Liver (tissue), 9 donors: Measurements from ENCODE around the gene ACACA. TPM values are rescaled to one million over a fixed set of nuclear protein-coding genes. Genes with fewer than 3 reads are reported as not detected.
A peak's percentile ranks its signal among the peaks of the same experiment; 100 is the strongest.

Source experiments
- DNase-seq: peaks from one replicate; pipeline ENCODE4 v3.0.0-alpha.2; 2017; ENCODE audit warnings: low spot score
- H3K27ac ChIP-seq, 2 donors: one replicate each; pipeline ENCODE4 v1.7.0; 2013; ENCODE audit warnings: inconsistent platforms in 2 of 2, low read length in 2 of 2, control low read depth in 1 of 2, low read depth in 1 of 2, mild to moderate bottlenecking in 1 of 2
- H3K27me3 ChIP-seq, 4 donors: one replicate each; pipeline versions ENCODE4 v1.6.1 to v1.7.0; 2013; ENCODE audit warnings: low read length in 3 of 4, inconsistent platforms in 1 of 4, mild to moderate bottlenecking in 1 of 4, moderate library complexity in 1 of 4; ENCODE audit not compliant: control insufficient read depth in 4 of 4, insufficient read depth in 4 of 4
- H3K36me3 ChIP-seq, 4 donors: one replicate each; pipeline versions ENCODE4 v1.6.1 to v1.7.0; 2013; ENCODE audit warnings: low read length in 3 of 4, mild to moderate bottlenecking in 3 of 4, low read depth in 1 of 4, moderate library complexity in 1 of 4; ENCODE audit not compliant: control insufficient read depth in 4 of 4, insufficient read depth in 3 of 4
- H3K4me1 ChIP-seq, 4 donors: one replicate each; pipeline versions ENCODE4 v1.6.1 to v1.7.0; 2013; ENCODE audit warnings: low read length in 3 of 4, mild to moderate bottlenecking in 3 of 4, moderate library complexity in 1 of 4; ENCODE audit not compliant: control insufficient read depth in 4 of 4, insufficient read depth in 4 of 4
- H3K4me3 ChIP-seq, 3 donors: one replicate each; pipeline versions ENCODE4 v1.6.1 to v1.7.0; 2013; ENCODE audit warnings: low read length in 3 of 3, control low read depth in 1 of 3, low read depth in 1 of 3, mild to moderate bottlenecking in 1 of 3
- H3K9ac ChIP-seq, 2 donors: one replicate each; pipeline ENCODE4 v1.7.0; 2013; ENCODE audit warnings: low read length in 2 of 2, mild to moderate bottlenecking in 2 of 2, moderate library complexity in 2 of 2, control low read depth in 1 of 2, low read depth in 1 of 2
- H3K9me3 ChIP-seq, 4 donors: one replicate each; pipeline versions ENCODE4 v1.6.1 to v1.7.0; 2013; ENCODE audit warnings: low read length in 3 of 4; ENCODE audit not compliant: control insufficient read depth in 4 of 4
- ATF3 ChIP-seq: IDR thresholded peaks from 2 replicates; pipeline ENCODE4 v1.6.1; 2016; ENCODE audit warnings: antibody characterized with exemption
- CTCF ChIP-seq: fragments of 150-350 bp; IDR thresholded peaks from 2 replicates; pipeline ENCODE4 v1.5.1; 2017; ENCODE audit warnings: improper control_type of control experiment, low read depth, low read length; ENCODE audit not compliant: missing input control
- EGR1 ChIP-seq, 2 donors: IDR thresholded peaks; 2 replicates each; pipeline ENCODE4 v1.6.1; 2016 to 2018; ENCODE audit warnings: antibody characterized with exemption in 2 of 2, low read depth in 2 of 2
- FOXA1 ChIP-seq: IDR thresholded peaks from 2 replicates; pipeline ENCODE4 v1.6.1; 2016; ENCODE audit warnings: antibody characterized with exemption
- FOXA2 ChIP-seq: IDR thresholded peaks from 2 replicates; pipeline ENCODE4 v1.6.1; 2016; ENCODE audit warnings: antibody characterized with exemption
- GABPA ChIP-seq, 2 donors: IDR thresholded peaks in 1 of 2; conservative IDR thresholded peaks in 1 of 2; 2 replicates each; pipeline ENCODE4 v1.6.1; 2016; ENCODE audit warnings: antibody characterized with exemption in 2 of 2, mild to moderate bottlenecking in 1 of 2, moderate library complexity in 1 of 2
- HNF4A ChIP-seq, 2 donors: conservative IDR thresholded peaks; 2 replicates each; pipeline ENCODE4 v1.6.1; 2016; ENCODE audit warnings: antibody characterized with exemption in 2 of 2, mild to moderate bottlenecking in 2 of 2
- JUND ChIP-seq, 2 donors: IDR thresholded peaks; 2 replicates each; pipeline ENCODE4 v1.6.1; 2016; ENCODE audit warnings: antibody characterized with exemption in 2 of 2
- NR2F2 ChIP-seq: IDR thresholded peaks from 2 replicates; pipeline ENCODE4 v1.6.1; 2016; ENCODE audit warnings: antibody characterized with exemption
- RAD21 ChIP-seq, 2 donors: IDR thresholded peaks; 2 replicates each; pipeline ENCODE4 v1.6.1; 2016; ENCODE audit warnings: antibody characterized with exemption in 2 of 2, mild to moderate bottlenecking in 2 of 2
- REST ChIP-seq: IDR thresholded peaks from 2 replicates; pipeline ENCODE4 v1.6.1; 2016; ENCODE audit warnings: antibody characterized with exemption, mild to moderate bottlenecking
- RXRA ChIP-seq, 2 donors: IDR thresholded peaks; 2 replicates each; pipeline ENCODE4 v1.6.1; 2017 to 2018; ENCODE audit warnings: antibody characterized with exemption in 2 of 2, mild to moderate bottlenecking in 1 of 2
- SP1 ChIP-seq: IDR thresholded peaks from 2 replicates; pipeline ENCODE4 v1.6.1; 2018; ENCODE audit warnings: antibody characterized with exemption, mild to moderate bottlenecking
- TAF1 ChIP-seq: conservative IDR thresholded peaks from 2 replicates; pipeline ENCODE4 v1.6.1; 2016; ENCODE audit warnings: antibody characterized with exemption, mild to moderate bottlenecking
- ZBTB33 ChIP-seq: IDR thresholded peaks from 2 replicates; pipeline ENCODE4 v1.6.1; 2016; ENCODE audit warnings: antibody characterized with exemption
- WGBS: extraction: QIAGEN DNeasy Blood & Tissue Kit; methylation state at CpG from one replicate; pipeline ENCODE4 v1.1.7; 2013; 5-methylcytosine and 5-hydroxymethylcytosine counted together
- polyA plus RNA-seq, 2 donors: library from polyadenylated mRNA; stranded (reverse) in 1 of 2; unstranded in 1 of 2; fragments of 200-250 nt in 1 of 2; fragments of >200 nt in 1 of 2; fragmentation: Nextera tagmentation in 1 of 2; extraction: Ambion mirVana in 1 of 2; gene quantifications; one replicate each; pipeline versions ENCODE4 v1.2.1 to v1.2.3, GENCODE V29; 2013 to 2015
- total RNA-seq, 2 donors: library from RNA; depleted of rRNA; stranded (reverse); fragments of >200 nt; gene quantifications; one replicate each; pipeline ENCODE4 v1.2.3, GENCODE V29; 2014
- TF ChIP-seq, protein P1 (sequence below): IDR thresholded peaks from 2 replicates; pipeline ENCODE4 v1.6.1; 2016; ENCODE audit warnings: antibody characterized with exemption
- donor health status: healthy.
- donor health status: healthy.
- donor health status: healthy.
- donor health status: healthy.
- donor health status: healthy.

Gene ACACA
- total and polyA plus RNA-seq, 4 donors = 14.8 to 49.5 (median 31.2) TPM

DNA sequence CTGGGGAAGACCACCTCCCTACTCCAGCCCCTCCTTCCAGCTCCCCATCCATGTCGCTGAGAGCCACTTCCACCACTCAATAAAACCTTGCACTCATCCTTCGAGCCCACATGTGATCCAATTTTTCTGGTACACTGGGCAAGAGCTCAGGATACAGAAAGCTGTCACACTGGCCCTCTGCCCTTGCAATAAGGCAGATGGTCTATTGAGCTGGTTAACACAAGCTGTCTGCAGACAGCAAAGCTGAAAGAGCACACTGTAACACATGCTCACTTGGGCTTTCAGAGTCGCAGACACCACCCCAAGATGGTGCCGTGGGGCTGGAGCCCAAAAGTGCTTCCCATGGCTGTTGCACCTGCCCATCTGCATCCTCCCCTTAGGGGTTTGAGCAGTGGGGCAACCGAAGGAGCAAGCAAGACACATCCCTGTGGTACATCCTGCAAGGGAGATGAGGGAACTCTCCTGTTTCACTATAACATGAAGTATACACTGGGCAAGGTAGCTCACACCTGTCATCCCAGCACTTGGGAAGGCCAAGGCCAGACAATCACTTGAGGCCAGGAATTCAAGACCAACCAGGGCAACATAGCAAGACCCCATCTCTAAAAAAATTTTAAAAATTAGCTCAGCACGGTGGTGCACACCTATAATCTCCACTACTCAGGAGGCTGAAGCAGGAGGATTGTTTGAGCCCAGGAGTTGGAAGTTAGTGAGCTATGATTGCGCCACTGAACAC is 83.6 kb downstream of the ACACA start:
- H3K4me3 ChIP-seq = no peak overlapping the region
- no peak overlapping the region for H3K9ac ChIP-seq
- 95% methylated on average over 7 of the region's 7 CpGs for WGBS
- DNase-seq = no peak
- H3K9me3 ChIP-seq = no peaks in the 10 kb centered on the region
- H3K36me3 ChIP-seq = peaks cover 2 to 8% (median 5%) of the 10 kb centered on the region in 4 donors
- no peak for TF ChIP-seq JUND (IDR thresholded peaks at IDR 0.05)
- H3K27me3 ChIP-seq = no peaks in the 10 kb centered on the region
- no peak overlapping the region for H3K27ac ChIP-seq
- H3K4me1 ChIP-seq = peaks cover 0 to 6% (median 0%) of the 10 kb centered on the region in 4 donors

DNA sequence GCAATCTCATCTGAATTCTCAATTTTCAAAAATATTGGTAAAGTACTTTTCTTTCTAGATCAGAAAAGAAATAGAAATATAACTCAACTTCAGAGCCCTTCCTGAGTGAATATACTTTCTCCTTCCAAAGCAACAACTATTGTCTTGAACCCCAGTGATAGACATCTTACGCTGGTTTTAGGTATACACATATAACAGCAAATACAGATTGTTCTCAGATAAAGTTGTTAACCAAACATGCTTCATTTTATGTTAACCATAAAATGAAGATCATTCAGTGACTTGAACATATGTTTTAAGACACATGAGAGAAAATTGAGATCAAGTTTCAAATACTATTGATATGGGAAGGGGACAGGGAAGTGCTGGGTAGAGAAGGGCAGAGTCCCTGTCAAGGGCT is 84.5 kb downstream of the ACACA start:
- Histone ChIP-seq H3K4me3 (no peak overlapping the region), H3K4me1 (peaks cover 0 to 6% (median 0%) of the 10 kb centered on the region in 4 donors), H3K36me3 (peaks cover 2 to 7% (median 4%) of the 10 kb centered on the region in 4 donors), H3K27me3 (no peaks in the 10 kb centered on the region), H3K27ac (no peak overlapping the region), H3K9me3 (no peaks in the 10 kb centered on the region), H3K9ac (no peak overlapping the region)
- DNase-seq = no peak
- TF ChIP-seq HNF4A (conservative IDR thresholded peaks at IDR 0.05) (peak in 1 of 2 donors; percentile 17), ATF3 (no peak)
- WGBS = 100% methylated on average over 1 of the region's 1 CpG

GRCh38 chr17:37318931-37319594 is 87.6 kb downstream of the ACACA start:
- peaks cover 0 to 9% (median 3%) of the 10 kb centered on the region in 4 donors for H3K36me3 ChIP-seq
- no peak overlapping the region for H3K9ac ChIP-seq
- WGBS = 87% methylated on average over 3 of the region's 3 CpGs
- H3K9me3 ChIP-seq = no peaks in the 10 kb centered on the region
- no peak overlapping the region for H3K4me3 ChIP-seq
- no peak overlapping the region for H3K27ac ChIP-seq
- DNase-seq = no peak
- H3K27me3 ChIP-seq = no peaks in the 10 kb centered on the region
- H3K4me1 ChIP-seq = peaks cover 0 to 6% (median 0%) of the 10 kb centered on the region in 4 donors
- TF ChIP-seq RXRA (IDR thresholded peaks at IDR 0.05) (no peak), CTCF (no peak), FOXA2 (no peak), ATF3 (no peak), TAF1 (no peak), GABPA (IDR thresholded peaks at IDR 0.05 in 1 of 2, conservative IDR thresholded peaks at IDR 0.05 in 1 of 2) (no peak), EGR1 (IDR thresholded peaks at IDR 0.05; ENCODE audit: low read depth in 2 of 2) (no peak), SP1 (no peak), RAD21 (IDR thresholded peaks at IDR 0.05) (no peak), JUND (IDR thresholded peaks at IDR 0.05) (no peak), ZBTB33 (no peak), REST (no peak), NR2F2 (no peak), FOXA1 (no peak)
- TF ChIP-seq, protein P1, sequence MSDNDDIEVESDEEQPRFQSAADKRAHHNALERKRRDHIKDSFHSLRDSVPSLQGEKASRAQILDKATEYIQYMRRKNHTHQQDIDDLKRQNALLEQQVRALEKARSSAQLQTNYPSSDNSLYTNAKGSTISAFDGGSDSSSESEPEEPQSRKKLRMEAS = no peak
